K562 (cell line): ENCODE measurements around the gene POMGNT1. TPM values are rescaled to one million over a fixed set of nuclear protein-coding genes. Genes with fewer than 3 reads are reported as not detected.

Experiments used
- ATAC-seq: fragments of 200-7000 bp; cut with Tn5 transposase; 3 replicates; pipeline ENCODE4 v1.9.1; 2020; ENCODE audit warnings: moderate library complexity
- BruUV-seq: library from RNA; stranded (reverse); fragments of 400-500 nt; replicated peaks from 2 replicates; lab custom pipeline; 2021; lab: Mats Ljungman, UMichigan
- CTCF ChIA-PET: fragments of 300-600 bp; formaldehyde crosslinking; extraction: SDS; loops from one replicate; lab custom pipeline; 2021; ENCODE audit warnings: low intra/inter-chr PET ratio; lab: Yijun Ruan, JAX
- POLR2A ChIA-PET: fragments of 300-600, 350-650 bp; sonication (Branson Sonifier 250); formaldehyde crosslinking; extraction: SDS; loops from one replicate; lab custom pipeline; 2021; ENCODE audit warnings: antibody characterized with exemption, inconsistent platforms; lab: Yijun Ruan, JAX
- DNase-seq, 4 experiments: peaks; one replicate each; pipeline versions ENCODE4 v3.0.0 to v3.0.0-alpha.2; 2011 to 2018; ENCODE audit warnings: low spot score in 3 of 4, mixed read lengths in 3 of 4; ENCODE audit errors: extremely low read depth in 1 of 4
- FAIRE-seq: peaks from 2 replicates; lab custom pipeline; 2011; peaks lifted over from hg19 to GRCh38; lab: Jason Lieb, UNC
- H2AFZ ChIP-seq: 2 replicates; pipeline ENCODE4 v1.6.0; 2011; ENCODE audit warnings: low read depth, low read length, control low read depth, inconsistent platforms
- H3K27ac ChIP-seq: fragments of 200-600 bp; 3 replicates; pipeline ENCODE4 v1.8.0; 2011; ENCODE audit warnings: low read depth, mild to moderate bottlenecking, control low read depth, inconsistent platforms, low read length, moderate library complexity, mixed read lengths; ENCODE audit errors: extremely low read depth
- H3K27me3 ChIP-seq, 2 experiments: fragments of 300-600 bp in 1 of 2; 2 replicates in 1 of 2; 3 replicates in 1 of 2; pipeline versions ENCODE4 v1.6.0 to v1.8.0; 2011; ENCODE audit warnings: inconsistent platforms in 2 of 2, low read length in 2 of 2, mild to moderate bottlenecking in 1 of 2, mixed read lengths in 1 of 2, moderate library complexity in 1 of 2; ENCODE audit not compliant: control insufficient read depth in 2 of 2, insufficient read depth in 2 of 2
- H3K36me3 ChIP-seq: fragments of 300-600 bp; 3 replicates; pipeline ENCODE4 v1.8.0; 2011; ENCODE audit warnings: mild to moderate bottlenecking, low read length, inconsistent platforms; ENCODE audit not compliant: control insufficient read depth, insufficient read depth
- H3K4me1 ChIP-seq, 2 experiments: fragments of 200-600 bp in 1 of 2; replicated peaks in 1 of 2; 2 replicates in 1 of 2; 3 replicates in 1 of 2; pipeline versions ENCODE4 v1.5.1 to v1.8.0; 2011; ENCODE audit warnings: inconsistent platforms in 2 of 2, low read length in 2 of 2, mild to moderate bottlenecking in 1 of 2, mixed read lengths in 1 of 2, moderate library complexity in 1 of 2; ENCODE audit not compliant: control insufficient read depth in 2 of 2, insufficient read depth in 2 of 2
- H3K4me2 ChIP-seq: 2 replicates; pipeline ENCODE4 v1.6.1; 2011; ENCODE audit warnings: low read length, control low read depth, inconsistent platforms, mixed read lengths; ENCODE audit not compliant: insufficient read depth
- H3K4me3 ChIP-seq: fragments of 200-600 bp; sonication (generic), shearing (Covaris generic); 2 replicates; pipeline ENCODE4 v1.5.1; 2016; ENCODE audit warnings: control low read depth, inconsistent platforms
- H3K79me2 ChIP-seq: fragments of 200-600 bp; 3 replicates; pipeline ENCODE4 v1.8.0; 2011; ENCODE audit warnings: low read length, inconsistent platforms; ENCODE audit not compliant: control insufficient read depth, insufficient read depth
- H3K9ac ChIP-seq, 2 experiments: 2 replicates each; pipeline versions ENCODE4 v1.6.0 to v1.6.1; 2011; ENCODE audit warnings: low read depth in 2 of 2, low read length in 2 of 2, control low read depth in 1 of 2, inconsistent platforms in 1 of 2, mild to moderate bottlenecking in 1 of 2, mixed read lengths in 1 of 2; ENCODE audit not compliant: insufficient read depth in 1 of 2
- H3K9me1 ChIP-seq: one replicate; pipeline ENCODE4 v1.6.0; 2011; ENCODE audit warnings: inconsistent platforms, mild to moderate bottlenecking, low read length, moderate library complexity; ENCODE audit not compliant: control insufficient read depth, insufficient read depth
- H3K9me3 ChIP-seq: replicated peaks from 2 replicates; pipeline ENCODE4 v1.5.1; 2011; ENCODE audit warnings: low read depth, low read length, inconsistent platforms; ENCODE audit not compliant: control insufficient read depth, insufficient read depth
- H4K20me1 ChIP-seq: replicated peaks from 2 replicates; pipeline ENCODE4 v1.6.1; 2011; ENCODE audit warnings: low read length, inconsistent platforms, mixed read lengths; ENCODE audit not compliant: control insufficient read depth, insufficient read depth
- PATZ1 ChIP-seq: fragments of 250-450 bp; sonication (Bioruptor Pico); IDR thresholded peaks from 2 replicates; pipeline ENCODE4 v1.5.0; 2020; ENCODE audit warnings: mild to moderate bottlenecking, borderline replicate concordance
- ZBTB34 ChIP-seq: fragments of 250-450 bp; sonication (Bioruptor Pico); IDR thresholded peaks from 2 replicates; pipeline ENCODE4 v1.8.0; 2021; ENCODE audit warnings: mild to moderate bottlenecking, moderate library complexity
- WGBS: fragments of 100-300 bp; shearing (Covaris generic); methylation state at CpG from one replicate; pipeline ENCODE4 v1.1.6; 2016; ENCODE audit warnings: low coverage, mixed read lengths; ENCODE audit not compliant: insufficient coverage; ENCODE audit errors: missing lambda C conversion rate; 5-methylcytosine and 5-hydroxymethylcytosine counted together
- in situ Hi-C: fragments of 300-500 bp; cut with MboI; formaldehyde crosslinking; loops from 4 replicates; pipeline ENCODE4 v1.15.0; 2018; ENCODE audit warnings: inconsistent platforms, mixed read lengths
- intact Hi-C: fragments of 100-400 bp; cut with micrococcal nuclease; formaldehyde crosslinking; loops from 2 replicates; pipeline ENCODE4 v1.14.2; 2022
- polyA plus RNA-seq, 8 experiments: library from polyadenylated mRNA; depleted of rRNA in 4 of 8; stranded (reverse) in 5 of 8; unstranded in 3 of 8; fragments of >200 nt; fragmentation: Nextera tagmentation in 2 of 8; fragmentation: Illumina TruSeq in 1 of 8; extraction: Ambion mirVana in 2 of 8; extraction: Trizol in 1 of 8; gene quantifications; 2 replicates each; pipeline versions ENCODE4 v1.2.1 to v1.2.3, GENCODE V29; 2011 to 2014; ENCODE audit warnings: inconsistent platforms in 1 of 8, missing spikeins in 1 of 8
- total RNA-seq, 7 experiments: library from RNA; depleted of rRNA in 6 of 7; stranded (reverse); fragments of >200 nt in 6 of 7; fragmentation: Illumina TruSeq in 2 of 7; extraction: Trizol in 2 of 7; gene quantifications; 2 replicates each; pipeline versions ENCODE4 v1.2.1 to v1.2.3, GENCODE V29; 2011 to 2021; ENCODE audit warnings: low replicate concordance in 1 of 7
- TF ChIP-seq, protein P1 (sequence below): sonication (generic); formaldehyde crosslinking; IDR thresholded peaks from 2 replicates; pipeline ENCODE4 v1.8.1; 2022; ENCODE audit warnings: missing genetic modification reagents

Gene POMGNT1
- total and polyA plus RNA-seq, 9 of the 15 experiments (the other 6 are each of a cell fraction or from before 2014, with no cell fraction given), result 14.1 to 58.9 (median 37.8) TPM

GRCh38 chr1:46150085-46150484, 48.1 kb downstream of the POMGNT1 start (continued):
- no peak for TF ChIP-seq PATZ1
- TF ChIP-seq ZBTB34 (CRISPR knock-in tag), result no peak

GRCh38 chr1:46148318-46148717, 49.9 kb downstream of the POMGNT1 start:
- Histone ChIP-seq H3K27me3 (no peaks in the 10 kb centered on the region), H3K27ac (no peak overlapping the region; the same call in 2 of the 3 replicates), H3K4me1 (peaks cover 0 to 9% of the 10 kb centered on the region in 2 experiments; a peak in 3 of 5 replicates), H3K79me2 (no peaks in the 10 kb centered on the region), H4K20me1 (no peaks in the 10 kb centered on the region), H3K9ac (no peak overlapping the region), H3K9me3 (no peaks in the 10 kb centered on the region), H3K4me2 (no peak overlapping the region), H2AFZ (peak overlapping the region; percentile 88), H3K4me3 (no peak overlapping the region), H3K36me3 (no peaks in the 10 kb centered on the region), H3K9me1 (no peaks in the 10 kb centered on the region)
- FAIRE-seq (peak; percentile 74), DNase-seq (peak in 2 of 4 experiments; percentile 54 to 70), ATAC-seq (peak; percentile 94)
- no TSS peak for BruUV-seq
- ChIA-PET POLR2A (interaction anchor here (0.7 to 2.0 kb wide), 8 partner anchors 8 to 17 kb away, joined by 3 to 8 read pairs (median 3); partner anchors contain the start of gene PIK3R3), CTCF (no interaction called here)
- intact Hi-C loops, result no loop called here
- in situ Hi-C loops, result no loop called here
- WGBS, result 17% methylated on average over 2 of the region's 2 CpGs
- TF ChIP-seq, protein P1, sequence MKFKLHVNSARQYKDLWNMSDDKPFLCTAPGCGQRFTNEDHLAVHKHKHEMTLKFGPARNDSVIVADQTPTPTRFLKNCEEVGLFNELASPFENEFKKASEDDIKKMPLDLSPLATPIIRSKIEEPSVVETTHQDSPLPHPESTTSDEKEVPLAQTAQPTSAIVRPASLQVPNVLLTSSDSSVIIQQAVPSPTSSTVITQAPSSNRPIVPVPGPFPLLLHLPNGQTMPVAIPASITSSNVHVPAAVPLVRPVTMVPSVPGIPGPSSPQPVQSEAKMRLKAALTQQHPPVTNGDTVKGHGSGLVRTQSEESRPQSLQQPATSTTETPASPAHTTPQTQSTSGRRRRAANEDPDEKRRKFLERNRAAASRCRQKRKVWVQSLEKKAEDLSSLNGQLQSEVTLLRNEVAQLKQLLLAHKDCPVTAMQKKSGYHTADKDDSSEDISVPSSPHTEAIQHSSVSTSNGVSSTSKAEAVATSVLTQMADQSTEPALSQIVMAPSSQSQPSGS (CRISPR knock-in tag), result no peak
